HepG2 (cell line): ENCODE measurements around the gene RNASE7. TPM values are rescaled to one million over a fixed set of nuclear protein-coding genes. Genes with fewer than 3 reads are reported as not detected.

Experiments
- ATAD3A ChIP-seq: sonication (generic); formaldehyde crosslinking; IDR thresholded peaks from 2 replicates; pipeline ENCODE4 v1.4.0; 2020; ENCODE audit warnings: missing genetic modification reagents
- FOXA1 ChIP-seq, 2 experiments: fragments of 450-650 bp in 1 of 2; sonication (generic) in 1 of 2; formaldehyde crosslinking in 1 of 2; IDR thresholded peaks; 2 replicates each; pipeline versions ENCODE4 v1.4.0 to v1.6.1; 2016 to 2020; ENCODE audit warnings: missing genetic modification reagents in 1 of 2
- HMG20A ChIP-seq: IDR thresholded peaks from 2 replicates; pipeline ENCODE4 v1.6.1; 2016; ENCODE audit warnings: borderline replicate concordance
- ZMYM3 ChIP-seq: sonication (generic); formaldehyde crosslinking; IDR thresholded peaks from 2 replicates; pipeline ENCODE4 v1.5.1; 2020; ENCODE audit warnings: mild to moderate bottlenecking, missing genetic modification reagents
- microRNA-seq: library from miRNA; unstranded; fragments of <30 nt; microRNA quantifications from one replicate; pipeline ENCODE4, GENCODE V29; 2020
- polyA plus RNA-seq, 8 experiments: library from polyadenylated mRNA; depleted of rRNA in 3 of 8; stranded (reverse) in 7 of 8; unstranded in 1 of 8; fragments of >200 nt; fragmentation: Illumina TruSeq in 4 of 8; extraction: Trizol in 4 of 8; gene quantifications; 2 replicates each; pipeline versions ENCODE4 v1.2.1 to v1.2.3, GENCODE V29; 2011 to 2016; ENCODE audit warnings: low read depth in 4 of 8, missing spikeins in 1 of 8, mixed read lengths in 1 of 8; ENCODE audit not compliant: insufficient read depth in 1 of 8
- total RNA-seq, 5 experiments: library from RNA; depleted of rRNA; stranded (reverse); fragments of >200 nt; fragmentation: Illumina TruSeq; extraction: Trizol; gene quantifications; 2 replicates each; pipeline ENCODE4 v1.2.3, GENCODE V29; 2016; ENCODE audit warnings: low read depth in 1 of 5

The RNASE7 gene
- total and polyA plus RNA-seq, 2 of the 13 experiments (the other 11 are each of a cell fraction or from before 2014, with no cell fraction given): 0.04 TPM; not detected in 1

GRCh38 chr14:21093018-21093417 is 50.9 kb downstream of the RNASE7 start (continued):
- TF ChIP-seq FOXA1 (IDR thresholded peaks at IDR 0.05): no peak
- no peak for TF ChIP-seq FOXA1 (CRISPR knock-in tag; IDR thresholded peaks at IDR 0.05)
- no peak for TF ChIP-seq ATAD3A (CRISPR knock-in tag)
- no peak for TF ChIP-seq HMG20A (CRISPR knock-in tag)
- no peak for TF ChIP-seq ZMYM3 (CRISPR knock-in tag)

Small RNAs within 50 kb of the gene (microRNA-seq; reads per million reads assigned to microRNA genes)
- not detected for gene MIR6717

Other genes with a start within 250 kb of the RNASE7 start
- not detected in 2 replicates for gene RNASE1, start 239.5 kb upstream of the RNASE7 start, total RNA-seq (2016; rRNA removed; fragmentation: Illumina TruSeq; extraction: Trizol)
- not detected in 2 replicates for gene RNASE1, start 239.5 kb upstream of the RNASE7 start, polyA plus RNA-seq (2011; rRNA removed)
- gene RNASE3, start 151.0 kb upstream of the RNASE7 start, total RNA-seq (2016; rRNA removed; fragmentation: Illumina TruSeq; extraction: Trizol): not detected in 2 replicates
- gene RNASE3, start 151.0 kb upstream of the RNASE7 start, polyA plus RNA-seq (2011; rRNA removed): not detected in 2 replicates
- 0.69 TPM in 2 replicates for gene RNASE2, start 86.9 kb upstream of the RNASE7 start, total RNA-seq (2016; rRNA removed; fragmentation: Illumina TruSeq; extraction: Trizol)
- gene RNASE2, start 86.9 kb upstream of the RNASE7 start, polyA plus RNA-seq (2011; rRNA removed): not detected in 2 replicates
- 46.9 and 122 TPM in 2 replicates for gene METTL17, start 52.4 kb upstream of the RNASE7 start, total RNA-seq (2016; rRNA removed; fragmentation: Illumina TruSeq; extraction: Trizol)
- 181 and 199 TPM in 2 replicates for gene METTL17, start 52.4 kb upstream of the RNASE7 start, polyA plus RNA-seq (2011; rRNA removed)
- gene SLC39A2, start 43.1 kb upstream of the RNASE7 start, total RNA-seq (2016; rRNA removed; fragmentation: Illumina TruSeq; extraction: Trizol): 0.11 TPM in 1 of 2 replicates, not detected in the other
- 0.05 and 0.08 TPM in 2 replicates for gene SLC39A2, start 43.1 kb upstream of the RNASE7 start, polyA plus RNA-seq (2011; rRNA removed)
- gene NDRG2, start 17.3 kb upstream of the RNASE7 start, total RNA-seq (2016; rRNA removed; fragmentation: Illumina TruSeq; extraction: Trizol): 27.2 and 27.4 TPM in 2 replicates
- gene NDRG2, start 17.3 kb upstream of the RNASE7 start, polyA plus RNA-seq (2011; rRNA removed): 143 and 189 TPM in 2 replicates
- gene TPPP2, start 12.1 kb upstream of the RNASE7 start, total RNA-seq (2016; rRNA removed; fragmentation: Illumina TruSeq; extraction: Trizol): 0.58 and 0.63 TPM in 2 replicates
- gene TPPP2, start 12.1 kb upstream of the RNASE7 start, polyA plus RNA-seq (2011; rRNA removed): 1.7 and 4.2 TPM in 2 replicates
- not detected in 2 replicates for gene RNASE13, start 7.6 kb upstream of the RNASE7 start, total RNA-seq (2016; rRNA removed; fragmentation: Illumina TruSeq; extraction: Trizol)
- 1.0 and 1.4 TPM in 2 replicates for gene RNASE13, start 7.6 kb upstream of the RNASE7 start, polyA plus RNA-seq (2011; rRNA removed)
- gene RNASE8, start 15.5 kb downstream of the RNASE7 start, total RNA-seq (2016; rRNA removed; fragmentation: Illumina TruSeq; extraction: Trizol): not detected in 2 replicates
- gene RNASE8, start 15.5 kb downstream of the RNASE7 start, polyA plus RNA-seq (2011; rRNA removed): not detected in 2 replicates
- gene ARHGEF40, start 27.9 kb downstream of the RNASE7 start, total RNA-seq (2016; rRNA removed; fragmentation: Illumina TruSeq; extraction: Trizol): 18.5 and 28.1 TPM in 2 replicates
- 78.1 and 97.1 TPM in 2 replicates for gene ARHGEF40, start 27.9 kb downstream of the RNASE7 start, polyA plus RNA-seq (2011; rRNA removed)
- 21.0 and 36.6 TPM in 2 replicates for gene ZNF219, start 56.3 kb downstream of the RNASE7 start, total RNA-seq (2016; rRNA removed; fragmentation: Illumina TruSeq; extraction: Trizol)
- 34.5 and 42.2 TPM in 2 replicates for gene ZNF219, start 56.3 kb downstream of the RNASE7 start, polyA plus RNA-seq (2011; rRNA removed)
- 0.29 TPM in 1 of 2 replicates, not detected in the other for gene TMEM253, start 58.7 kb downstream of the RNASE7 start, total RNA-seq (2016; rRNA removed; fragmentation: Illumina TruSeq; extraction: Trizol)
- 0.45 and 0.65 TPM in 2 replicates for gene TMEM253, start 58.7 kb downstream of the RNASE7 start, polyA plus RNA-seq (2011; rRNA removed)
- not detected in 2 replicates for gene OR5AU1, start 113.7 kb downstream of the RNASE7 start, total RNA-seq (2016; rRNA removed; fragmentation: Illumina TruSeq; extraction: Trizol)
- not detected in 2 replicates for gene OR5AU1, start 113.7 kb downstream of the RNASE7 start, polyA plus RNA-seq (2011; rRNA removed)
- 1,099 and 1,563 TPM in 2 replicates for gene HNRNPC, start 227.1 kb downstream of the RNASE7 start, total RNA-seq (2016; rRNA removed; fragmentation: Illumina TruSeq; extraction: Trizol)
- gene HNRNPC, start 227.1 kb downstream of the RNASE7 start, polyA plus RNA-seq (2011; rRNA removed): 577 and 628 TPM in 2 replicates
- 0.10 and 0.13 TPM in 2 replicates for gene RPGRIP1, start 237.7 kb downstream of the RNASE7 start, total RNA-seq (2016; rRNA removed; fragmentation: Illumina TruSeq; extraction: Trizol)
- 0.47 and 1.1 TPM in 2 replicates for gene RPGRIP1, start 237.7 kb downstream of the RNASE7 start, polyA plus RNA-seq (2011; rRNA removed)